Ovary (tissue), 9 donors: Measurements from ENCODE around the gene CACNA2D3. TPM values are rescaled to one million over a fixed set of nuclear protein-coding genes. Genes with fewer than 3 reads are reported as not detected.

Experiments used
- DNase-seq, 5 donors: peaks; one replicate each; pipeline ENCODE4 v3.0.0-alpha.2; 2019 to 2020
- H3K27ac ChIP-seq, 2 donors: fragments of 200-600 bp; one replicate each; pipeline versions ENCODE4 v1.5.1 to v1.8.0; 2019 to 2022
- H3K27me3 ChIP-seq: fragments of 200-600 bp; one replicate; pipeline ENCODE4 v1.8.0; 2022
- H3K36me3 ChIP-seq: fragments of 200-600 bp; sonication (generic); one replicate; pipeline ENCODE4 v1.5.1; 2019
- H3K4me1 ChIP-seq: one replicate; pipeline ENCODE4 v1.8.1; 2013; ENCODE audit warnings: mild to moderate bottlenecking, moderate library complexity; ENCODE audit not compliant: insufficient read depth
- H3K4me3 ChIP-seq: fragments of 200-600 bp; sonication (generic); one replicate; pipeline ENCODE4 v1.5.1; 2017
- H3K9me3 ChIP-seq, 2 donors: fragments of 200-600 bp in 1 of 2; sonication (generic) in 1 of 2; one replicate each; pipeline versions ENCODE4 v1.5.1 to v1.8.1; 2013 to 2019; ENCODE audit warnings: mild to moderate bottlenecking in 1 of 2, moderate library complexity in 1 of 2
- EP300 ChIP-seq: sonication (generic); formaldehyde crosslinking; IDR thresholded peaks from one replicate; pipeline ENCODE4 v1.6.1; 2017; ENCODE audit warnings: antibody characterized with exemption
- POLR2A ChIP-seq: fragments of 450-650 bp; IDR thresholded peaks from one replicate; pipeline ENCODE4 v1.6.1; 2017; ENCODE audit warnings: antibody characterized with exemption, mild to moderate bottlenecking, moderate library complexity
- whole genome bisulfite sequencing, 3 donors: extraction: QIAGEN DNeasy Blood & Tissue Kit in 1 of 3; methylation state at CpG; one replicate each; pipeline versions ENCODE4 v1.1.5 to v1.1.7; 2013 to 2017; 5-methylcytosine and 5-hydroxymethylcytosine counted together
- intact Hi-C, 4 donors: fragments of 100-400 bp; cut with DNase I; formaldehyde crosslinking; loops; one replicate each; pipeline versions ENCODE4 v1.11.0 to v1.15.1; 2022 to 2023
- polyA plus RNA-seq, 2 donors: library from polyadenylated mRNA; stranded (reverse); fragments of 200-250 nt in 1 of 2; fragments of 350-450 nt in 1 of 2; fragmentation: Illumina TruSeq in 1 of 2; extraction: RNeasy Lipid Tissue Mini Kit (QIAGEN cat#74804) in 1 of 2; gene quantifications; one replicate each; pipeline ENCODE4 v1.2.3, GENCODE V29; 2013 to 2014
- total RNA-seq, 7 donors: library from RNA; depleted of rRNA in 2 of 7; stranded (reverse); fragments of >200 nt in 2 of 7; fragmentation: NEBNext Ultra II Directional in 3 of 7; extraction: Animal tissue kit (Norgen Biotek cat#: 25700) in 3 of 7; gene quantifications; one replicate each; pipeline versions ENCODE4 v1.1.0 to v1.2.4, GENCODE V29; 2016 to 2023
- TF ChIP-seq, protein P1 (sequence below), 3 donors: fragments of 450-650 bp in 2 of 3; fragments of 200-600 bp in 1 of 3; IDR thresholded peaks; one replicate each; pipeline versions ENCODE4 v1.5.1 to v1.8.0; 2016 to 2022; ENCODE audit warnings: antibody characterized with exemption in 3 of 3, mild to moderate bottlenecking in 1 of 3
- donor health status: DM: no; HTN: no; CAD: no; lungs with moderate emphysema.
- donor health status: DM: no; HTN: no; CAD: no.
- donor health status: Bipolar disorder and iron deficiency.
- donor health status: DM: yes; HTN: yes; CAD: no.
- donor health status: DM: no; HTN: no; CAD: no.
- donor health status: DM: yes; HTN: yes; CAD: no.

CACNA2D3 gene
- total and polyA plus RNA-seq, 9 donors, result 2.0 to 10.1 (median 4.7) TPM

DNA sequence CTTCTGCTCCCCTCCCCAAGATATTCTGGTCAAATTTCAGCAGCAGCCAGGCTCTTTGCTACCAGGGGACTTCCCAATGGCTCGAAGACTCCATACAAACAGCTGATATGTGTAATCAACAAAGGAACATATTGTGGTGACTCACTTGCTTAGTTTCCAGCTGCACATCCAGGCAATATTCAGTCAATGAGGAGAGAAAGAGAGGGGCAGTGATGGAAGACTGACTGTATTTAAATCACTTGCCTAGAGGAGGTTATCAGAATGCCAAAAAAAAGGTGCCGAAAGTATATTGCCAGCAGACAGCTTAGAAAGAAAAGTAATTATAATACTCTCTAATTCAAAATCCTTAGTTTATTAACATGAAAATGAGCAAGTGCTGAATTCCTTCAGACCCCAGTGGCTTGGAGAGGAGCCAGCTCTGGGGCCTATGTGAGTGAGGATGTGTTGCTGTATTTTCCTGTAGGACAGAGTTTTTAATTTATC lies 569.0 kb downstream of the CACNA2D3 start:
- H3K9me3 ChIP-seq, result no peaks in the 10 kb centered on the region
- intact Hi-C loops, result no loop called here
- H3K27me3 ChIP-seq, result no peaks in the 10 kb centered on the region
- no peak for TF ChIP-seq EP300
- TF ChIP-seq, protein P1, sequence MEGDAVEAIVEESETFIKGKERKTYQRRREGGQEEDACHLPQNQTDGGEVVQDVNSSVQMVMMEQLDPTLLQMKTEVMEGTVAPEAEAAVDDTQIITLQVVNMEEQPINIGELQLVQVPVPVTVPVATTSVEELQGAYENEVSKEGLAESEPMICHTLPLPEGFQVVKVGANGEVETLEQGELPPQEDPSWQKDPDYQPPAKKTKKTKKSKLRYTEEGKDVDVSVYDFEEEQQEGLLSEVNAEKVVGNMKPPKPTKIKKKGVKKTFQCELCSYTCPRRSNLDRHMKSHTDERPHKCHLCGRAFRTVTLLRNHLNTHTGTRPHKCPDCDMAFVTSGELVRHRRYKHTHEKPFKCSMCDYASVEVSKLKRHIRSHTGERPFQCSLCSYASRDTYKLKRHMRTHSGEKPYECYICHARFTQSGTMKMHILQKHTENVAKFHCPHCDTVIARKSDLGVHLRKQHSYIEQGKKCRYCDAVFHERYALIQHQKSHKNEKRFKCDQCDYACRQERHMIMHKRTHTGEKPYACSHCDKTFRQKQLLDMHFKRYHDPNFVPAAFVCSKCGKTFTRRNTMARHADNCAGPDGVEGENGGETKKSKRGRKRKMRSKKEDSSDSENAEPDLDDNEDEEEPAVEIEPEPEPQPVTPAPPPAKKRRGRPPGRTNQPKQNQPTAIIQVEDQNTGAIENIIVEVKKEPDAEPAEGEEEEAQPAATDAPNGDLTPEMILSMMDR (IDR thresholded peaks at IDR 0.05), result no peak
- no peak for TF ChIP-seq POLR2A
- H3K4me3 ChIP-seq, result no peak overlapping the region
- H3K4me1 ChIP-seq, result no peaks in the 10 kb centered on the region
- DNase-seq, result peak in 3 of 5 donors; percentile 18 to 34 (median 20)
- WGBS, 3 donors, result 34 to 38% (median 35%) methylated on average over 2 of the region's 2 CpGs
- no peaks in the 10 kb centered on the region for H3K36me3 ChIP-seq
- H3K27ac ChIP-seq, result no peak overlapping the region

DNA sequence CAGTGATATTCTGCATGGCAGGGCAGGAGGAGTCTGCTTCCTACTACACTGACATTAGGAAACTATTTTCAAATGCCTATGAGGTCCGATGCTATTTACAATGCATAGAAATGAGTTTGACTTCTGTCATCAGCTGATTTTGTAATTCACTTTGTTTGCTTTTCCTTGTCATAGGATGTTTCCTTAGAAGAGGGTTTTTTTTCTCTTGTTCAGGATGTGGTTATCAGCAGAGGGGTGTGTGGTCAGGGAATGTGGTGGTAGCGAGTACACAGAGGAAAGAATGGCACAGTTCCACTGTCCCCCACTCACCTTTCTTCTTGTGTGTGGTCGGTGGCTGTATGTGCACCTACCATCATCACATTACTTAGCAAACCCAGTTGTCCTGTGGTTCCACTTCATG lies 574.0 kb downstream of the CACNA2D3 start:
- WGBS, 3 donors, result 78 to 90% (median 89%) methylated on average over 3 of the region's 3 CpGs
- H3K27me3 ChIP-seq, result no peaks in the 10 kb centered on the region
- no peaks in the 10 kb centered on the region for H3K36me3 ChIP-seq
- H3K9me3 ChIP-seq, result no peaks in the 10 kb centered on the region
- no peak overlapping the region for H3K4me3 ChIP-seq
- intact Hi-C loops, result no loop called here
- no peak for DNase-seq
- H3K4me1 ChIP-seq, result no peaks in the 10 kb centered on the region
- no peak overlapping the region for H3K27ac ChIP-seq
- TF ChIP-seq POLR2A (no peak), EP300 (no peak)
- TF ChIP-seq, protein P1 (IDR thresholded peaks at IDR 0.05), result no peak

DNA sequence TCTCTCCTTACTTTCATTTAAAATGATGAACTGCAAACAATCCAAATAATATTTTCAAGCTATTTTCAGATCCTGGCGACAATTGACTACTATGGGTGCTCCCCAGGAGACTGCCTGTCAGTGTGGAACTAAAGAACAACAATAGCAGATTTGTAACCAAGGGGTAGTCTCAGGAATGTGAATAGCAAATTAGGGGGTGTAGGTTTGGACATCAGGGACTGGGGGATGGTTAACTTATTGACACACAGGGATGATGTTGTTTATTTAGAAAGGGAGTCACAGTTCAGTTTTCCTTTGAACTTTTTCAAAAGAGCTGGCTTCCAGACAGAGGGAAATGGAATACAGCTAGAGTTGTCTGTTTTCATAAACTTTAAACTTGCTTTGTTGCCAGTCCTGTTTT lies 575.7 kb downstream of the CACNA2D3 start:
- no peaks in the 10 kb centered on the region for H3K27me3 ChIP-seq
- H3K4me1 ChIP-seq, result no peaks in the 10 kb centered on the region
- no peak for DNase-seq
- no peak overlapping the region for H3K27ac ChIP-seq
- H3K9me3 ChIP-seq, result no peaks in the 10 kb centered on the region
- intact Hi-C loops, result no loop called here
- TF ChIP-seq EP300 (no peak), POLR2A (no peak)
- TF ChIP-seq, protein P1 (IDR thresholded peaks at IDR 0.05), result no peak
- no peak overlapping the region for H3K4me3 ChIP-seq
- 50 to 60% (median 58%) methylated on average over 1 of the region's 1 CpG for WGBS, 3 donors
- H3K36me3 ChIP-seq, result no peaks in the 10 kb centered on the region

DNA sequence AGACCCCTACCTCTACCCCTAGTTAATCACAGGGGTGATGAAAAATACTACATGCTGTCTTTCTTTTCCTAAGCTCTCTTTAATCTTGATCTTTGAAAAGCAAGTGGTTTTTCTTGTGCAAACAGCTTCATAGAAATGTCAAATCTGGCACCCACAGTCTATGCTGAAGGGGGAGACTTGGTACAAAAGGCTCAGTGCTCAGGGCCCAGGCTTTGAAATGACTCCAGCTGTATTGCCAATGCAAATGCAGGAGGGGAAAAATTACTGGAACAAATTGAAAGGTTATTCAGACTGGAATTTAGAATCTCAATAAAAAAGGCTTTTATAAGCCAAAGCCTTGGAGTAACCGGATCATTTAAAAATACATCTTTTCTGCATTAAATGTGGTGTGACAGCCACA lies 581.6 kb downstream of the CACNA2D3 start:
- no peaks in the 10 kb centered on the region for H3K9me3 ChIP-seq
- TF ChIP-seq EP300, result no peak
- TF ChIP-seq, protein P1 (IDR thresholded peaks at IDR 0.05), result no peak
- TF ChIP-seq POLR2A, result no peak
- intact Hi-C loops, result no loop called here
- no peaks in the 10 kb centered on the region for H3K36me3 ChIP-seq
- 71 to 75% (median 74%) methylated on average over 1 of the region's 1 CpG for WGBS, 3 donors
- H3K4me1 ChIP-seq, result no peaks in the 10 kb centered on the region
- no peaks in the 10 kb centered on the region for H3K27me3 ChIP-seq
- DNase-seq, result no peak
- H3K27ac ChIP-seq, result no peak overlapping the region
- H3K4me3 ChIP-seq, result no peak overlapping the region
